T-helper 2 cell (primary cell): ENCODE data around the gene SLCO3A1.

Source experiments
- DNase-seq, 5 experiments: peaks; one replicate each; pipeline versions ENCODE4 v3.0.0 to v3.0.0-alpha.2; 2012 to 2022

Gene SLCO3A1

DNA sequence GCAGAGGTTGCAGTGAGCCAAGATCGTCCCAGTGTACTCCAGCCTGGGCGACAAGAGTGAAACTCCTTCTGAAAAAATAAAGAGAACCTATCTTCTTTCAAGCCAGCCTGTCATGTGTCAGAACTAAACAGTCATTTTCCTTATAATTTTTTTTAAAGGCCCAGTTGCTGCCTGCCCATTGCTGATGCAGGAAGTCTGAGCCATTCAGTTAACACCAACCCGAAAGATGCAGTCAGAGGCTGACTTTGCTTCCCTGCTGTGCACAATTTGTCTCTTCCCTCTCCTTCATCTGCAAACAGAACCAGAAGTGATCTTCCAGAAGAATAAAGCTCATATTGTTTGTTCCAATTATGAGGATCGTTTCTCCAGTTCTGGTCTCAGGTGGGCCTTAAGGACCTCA lies 220.6 kb downstream of the SLCO3A1 start:
- DNase-seq, result no peak

DNA sequence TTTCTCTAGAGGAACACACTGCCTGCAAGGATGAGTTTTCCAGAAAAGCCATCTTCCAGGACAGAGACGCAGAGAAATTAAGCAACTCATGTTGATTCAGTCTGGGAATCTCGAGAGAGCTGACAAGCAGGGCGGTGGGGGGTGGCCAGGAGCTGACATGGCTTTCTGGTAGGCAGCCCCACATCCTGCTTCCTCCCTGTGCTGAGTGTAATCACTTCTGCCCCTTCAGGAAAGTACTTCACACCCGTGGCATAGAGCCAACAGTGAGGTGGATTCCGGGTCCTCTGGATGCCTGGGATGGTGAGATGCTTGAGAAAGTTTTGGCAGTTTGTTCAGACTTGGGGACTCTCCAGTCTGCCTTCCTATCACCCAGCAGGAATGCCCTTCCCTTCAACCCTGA lies 221.1 kb downstream of the SLCO3A1 start:
- peak in 1 of 5 experiments; percentile 19 for DNase-seq

DNA sequence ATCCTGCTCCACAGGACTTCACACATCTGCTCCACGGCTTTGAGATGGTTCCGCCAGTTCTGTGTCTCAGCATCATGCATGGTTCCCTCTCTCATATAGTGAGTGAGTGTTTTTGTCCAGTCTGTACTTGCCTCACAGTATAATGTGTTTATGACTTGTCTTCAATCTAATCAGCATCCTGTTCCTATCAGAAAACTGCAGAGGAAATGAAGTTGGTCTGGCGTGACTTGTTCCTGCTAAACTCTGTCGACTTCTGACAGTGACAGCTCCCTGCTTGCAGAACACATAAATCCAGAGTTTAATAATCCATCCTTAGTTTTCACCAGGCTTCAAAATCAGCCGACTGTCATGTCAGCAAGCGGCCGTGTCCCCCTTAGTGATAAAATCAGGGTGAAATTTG lies 222.3 kb downstream of the SLCO3A1 start:
- DNase-seq, result peak in 1 of 5 experiments; percentile 65

DNA sequence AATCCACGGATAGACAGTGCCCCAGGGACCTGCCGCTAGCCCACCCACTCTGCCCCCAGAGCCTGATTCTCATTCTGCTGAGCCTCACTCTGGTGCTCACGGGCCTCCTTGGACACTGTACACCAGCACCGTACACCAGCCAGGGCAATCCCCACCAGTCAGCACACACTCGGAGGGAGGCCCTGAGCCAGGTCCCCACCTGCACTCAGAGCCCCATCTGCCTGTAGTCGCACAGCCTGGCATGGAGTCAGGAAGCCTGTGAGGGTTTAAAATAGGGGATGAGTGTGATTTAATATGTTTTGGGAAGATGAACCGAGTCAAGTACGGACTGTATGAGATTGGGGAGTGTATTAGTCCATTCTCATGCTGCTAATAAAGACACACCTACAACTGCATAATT lies 223.0 kb downstream of the SLCO3A1 start:
- no peak for DNase-seq

DNA sequence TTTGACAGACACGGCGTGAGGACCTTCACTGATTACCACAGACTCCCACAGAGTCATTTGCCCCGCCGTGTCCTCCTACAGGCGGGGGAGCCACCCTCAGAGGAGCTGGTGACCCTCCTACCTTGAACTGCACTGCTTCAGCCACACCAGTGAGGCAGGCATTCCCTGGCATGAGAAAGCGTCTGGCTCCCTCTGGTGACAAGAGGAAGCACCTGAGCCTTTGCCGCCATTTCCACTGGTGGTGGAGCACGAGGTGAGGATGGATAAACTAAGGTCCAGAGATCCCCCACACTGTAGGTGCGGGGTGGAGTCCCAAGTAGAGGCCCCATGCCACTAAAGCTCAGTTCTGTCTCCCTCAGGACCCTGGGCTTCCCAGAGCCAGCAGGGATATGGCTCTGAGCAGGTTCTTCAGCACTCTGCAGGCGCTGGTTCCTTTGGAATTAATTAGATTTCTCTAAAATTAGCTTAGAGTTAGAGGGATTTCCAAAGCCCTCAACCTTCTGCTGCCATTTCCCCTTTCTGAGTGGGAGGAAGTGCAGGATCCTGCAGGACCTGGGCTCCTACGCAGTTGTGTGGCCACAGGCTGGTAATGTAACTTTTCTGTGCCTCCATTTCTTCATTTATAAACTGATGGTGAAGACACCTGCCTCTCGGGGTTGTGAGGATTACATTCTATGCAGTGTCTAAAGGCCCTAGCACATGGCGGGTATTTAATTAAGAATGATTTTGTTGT lies 224.0 kb downstream of the SLCO3A1 start:
- DNase-seq, result peak in 3 of 5 experiments; percentile 26 to 64 (median 60)

DNA sequence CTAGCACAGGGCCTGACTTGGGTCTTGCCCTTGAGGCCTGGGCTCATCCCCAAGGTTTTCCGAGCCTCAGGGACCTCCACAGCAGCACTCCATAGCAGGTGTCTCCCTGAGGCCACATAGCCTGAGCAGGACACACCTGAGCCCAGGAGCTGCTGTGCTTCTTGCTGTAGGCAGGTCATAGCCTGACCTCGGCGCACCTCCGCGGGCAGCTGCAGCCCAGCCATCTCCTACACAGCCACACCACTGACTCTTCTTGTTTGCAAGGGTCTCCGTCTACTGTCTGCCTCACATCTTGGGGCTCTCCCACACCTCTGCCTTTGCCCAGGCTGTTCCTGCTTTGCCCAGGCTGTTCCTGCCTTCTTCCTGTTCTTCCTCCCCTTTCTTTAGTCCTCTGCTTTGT lies 224.8 kb downstream of the SLCO3A1 start:
- DNase-seq, result no peak

DNA sequence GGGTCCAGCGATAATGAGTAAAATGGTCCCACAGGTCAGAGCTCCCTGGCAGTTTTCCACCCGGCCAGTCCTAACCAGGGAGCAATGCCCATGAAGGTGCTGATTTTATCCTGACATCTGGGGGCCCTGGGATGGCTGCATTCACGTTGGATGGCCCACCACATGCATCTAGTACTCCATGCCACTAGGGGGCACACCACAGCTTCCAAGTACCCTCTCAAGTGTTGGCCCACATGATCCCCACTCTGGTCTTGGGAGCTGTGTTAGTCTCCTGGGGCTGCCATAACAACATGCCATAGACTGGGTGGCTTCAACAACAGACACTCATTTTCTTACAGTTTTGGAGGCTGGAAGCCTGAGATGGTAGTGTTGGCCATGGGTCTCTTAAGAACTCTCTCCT lies 225.5 kb downstream of the SLCO3A1 start:
- peak in 1 of 5 experiments; percentile 38 for DNase-seq

DNA sequence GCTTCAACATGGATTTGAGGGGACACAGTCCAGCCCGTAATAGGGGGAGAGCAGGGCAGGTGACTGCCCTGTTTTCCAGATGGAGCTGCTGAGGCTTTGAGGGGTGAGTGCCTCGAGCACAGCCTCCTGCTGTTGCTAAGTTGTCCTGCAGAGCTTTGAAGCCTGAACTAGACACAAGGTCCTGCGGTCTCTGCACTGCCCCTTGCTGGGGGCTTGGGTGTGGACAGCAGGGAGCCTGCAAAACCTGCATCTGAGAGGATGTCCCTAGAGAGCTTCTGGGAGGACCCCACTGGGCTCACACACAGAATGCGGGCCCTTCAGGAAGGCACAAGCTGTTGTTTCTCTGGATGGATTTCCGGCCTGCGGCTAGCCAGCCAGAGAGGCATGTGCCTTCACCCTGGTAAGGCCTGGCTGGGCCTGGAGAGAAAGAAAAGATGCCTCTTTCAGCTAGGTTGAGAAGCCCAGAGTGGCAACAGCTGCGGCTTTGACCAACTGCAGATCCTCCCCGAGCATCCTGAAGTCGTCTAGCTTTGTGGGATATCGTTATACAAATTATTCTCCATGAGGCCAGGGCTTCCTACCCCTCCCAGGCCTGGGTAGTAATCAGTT lies 226.2 kb downstream of the SLCO3A1 start:
- no peak for DNase-seq

DNA sequence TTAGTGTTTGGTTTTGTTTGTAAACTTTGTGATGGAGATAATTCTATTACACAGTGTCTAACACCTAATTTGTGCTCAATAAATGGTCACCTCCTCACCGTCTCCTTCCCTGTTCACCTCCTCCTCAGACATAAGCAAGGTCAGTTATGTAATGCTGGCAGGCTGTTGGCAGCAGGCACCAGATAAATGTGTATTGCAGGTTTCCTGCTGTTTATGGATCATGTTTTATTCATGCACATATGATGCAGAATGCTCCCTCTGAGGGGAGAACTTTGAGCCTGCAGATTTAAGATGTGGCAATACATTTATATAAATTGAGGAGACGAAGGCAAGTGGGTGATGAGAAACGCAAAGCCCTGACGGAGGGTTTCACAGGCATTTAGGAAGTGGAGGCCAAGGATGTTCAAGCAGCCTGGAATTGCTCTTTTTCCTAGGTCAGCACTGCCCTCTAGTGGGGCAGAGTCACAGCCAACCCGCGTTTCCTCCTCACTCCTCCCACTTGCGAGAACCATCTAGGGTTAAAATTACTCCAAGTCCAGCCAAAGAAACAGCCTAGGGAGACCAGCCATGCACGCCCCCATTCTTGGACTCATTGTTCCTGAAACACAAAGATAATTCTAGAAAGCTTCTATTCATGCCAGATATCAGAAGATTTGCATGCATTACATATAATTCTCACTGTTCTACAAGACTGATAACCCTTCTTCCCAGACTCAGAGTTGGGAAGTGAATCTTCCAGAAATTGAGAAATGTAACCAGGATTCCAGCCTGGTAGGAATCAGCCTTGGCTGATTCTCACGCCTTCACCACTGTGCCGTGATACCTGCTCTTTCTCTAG lies 228.7 kb downstream of the SLCO3A1 start:
- DNase-seq, result peak in 3 of 5 experiments; percentile 10 to 53 (median 27)

DNA sequence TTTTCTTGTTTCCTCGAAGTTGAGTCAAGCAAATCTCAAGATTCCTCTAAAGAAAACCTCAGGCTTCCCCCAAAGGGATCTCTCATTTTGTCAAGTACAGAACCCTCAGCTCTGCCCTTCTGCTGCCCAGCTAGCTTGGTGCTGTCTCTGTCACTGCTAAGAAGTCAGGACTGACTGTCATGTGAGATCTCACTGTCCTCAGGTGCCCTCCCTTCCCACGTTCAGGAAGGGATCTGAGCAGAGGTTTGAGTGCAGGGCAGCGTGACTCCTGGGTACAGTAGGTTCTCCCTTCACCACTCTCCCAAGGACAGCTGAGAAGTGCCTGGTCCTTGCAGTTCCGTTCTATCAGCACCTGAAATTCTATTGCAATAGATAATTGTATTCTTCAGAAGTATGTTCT lies 229.7 kb downstream of the SLCO3A1 start:
- no peak for DNase-seq

DNA sequence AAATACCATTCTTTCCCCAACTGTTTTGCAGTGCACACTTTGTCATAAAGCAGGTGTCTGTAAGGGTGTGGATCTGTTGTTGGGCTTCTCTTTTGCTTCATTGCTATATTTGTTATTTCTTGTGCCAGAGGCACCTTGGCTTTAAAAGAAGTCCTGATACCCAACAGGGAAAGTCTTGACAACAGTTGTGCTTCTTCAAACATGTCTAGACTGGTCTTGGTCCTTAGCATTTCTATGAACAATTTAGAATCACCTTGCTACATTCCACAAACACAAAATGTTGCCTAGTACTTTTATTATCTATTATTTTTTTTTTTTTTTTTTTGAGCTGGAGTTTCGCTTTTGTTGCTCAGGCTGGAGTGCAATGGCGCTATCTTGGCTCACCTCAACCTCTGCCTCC lies 233.7 kb downstream of the SLCO3A1 start:
- no peak for DNase-seq

DNA sequence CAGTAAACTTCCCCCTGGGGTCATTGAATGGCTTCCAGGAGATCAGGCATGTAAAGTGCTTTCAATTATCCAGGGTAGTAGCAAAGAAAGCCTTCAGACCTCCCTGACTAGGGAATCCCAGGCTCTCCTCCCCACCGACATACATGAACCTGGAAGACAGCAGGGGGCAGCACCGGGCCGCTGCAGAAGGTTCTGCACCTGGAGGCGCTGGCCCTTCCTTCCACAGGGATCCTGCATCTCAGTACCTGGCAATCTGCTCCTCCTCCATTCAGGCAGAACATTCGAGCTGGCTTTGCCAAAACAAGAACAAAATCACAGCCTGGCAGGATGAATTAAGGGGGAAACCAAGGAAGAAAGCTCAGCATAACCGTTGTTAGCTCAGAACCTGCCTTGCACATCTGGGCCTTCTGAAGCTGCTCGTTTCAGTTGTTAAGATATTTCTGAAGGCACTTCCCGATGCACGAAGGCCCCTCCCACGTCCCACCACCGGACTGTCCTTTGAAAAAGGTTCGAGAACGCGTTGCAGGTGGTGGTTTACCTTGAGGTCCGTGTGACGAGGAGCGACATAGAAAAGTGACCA lies 237.7 kb downstream of the SLCO3A1 start:
- no peak for DNase-seq

DNA sequence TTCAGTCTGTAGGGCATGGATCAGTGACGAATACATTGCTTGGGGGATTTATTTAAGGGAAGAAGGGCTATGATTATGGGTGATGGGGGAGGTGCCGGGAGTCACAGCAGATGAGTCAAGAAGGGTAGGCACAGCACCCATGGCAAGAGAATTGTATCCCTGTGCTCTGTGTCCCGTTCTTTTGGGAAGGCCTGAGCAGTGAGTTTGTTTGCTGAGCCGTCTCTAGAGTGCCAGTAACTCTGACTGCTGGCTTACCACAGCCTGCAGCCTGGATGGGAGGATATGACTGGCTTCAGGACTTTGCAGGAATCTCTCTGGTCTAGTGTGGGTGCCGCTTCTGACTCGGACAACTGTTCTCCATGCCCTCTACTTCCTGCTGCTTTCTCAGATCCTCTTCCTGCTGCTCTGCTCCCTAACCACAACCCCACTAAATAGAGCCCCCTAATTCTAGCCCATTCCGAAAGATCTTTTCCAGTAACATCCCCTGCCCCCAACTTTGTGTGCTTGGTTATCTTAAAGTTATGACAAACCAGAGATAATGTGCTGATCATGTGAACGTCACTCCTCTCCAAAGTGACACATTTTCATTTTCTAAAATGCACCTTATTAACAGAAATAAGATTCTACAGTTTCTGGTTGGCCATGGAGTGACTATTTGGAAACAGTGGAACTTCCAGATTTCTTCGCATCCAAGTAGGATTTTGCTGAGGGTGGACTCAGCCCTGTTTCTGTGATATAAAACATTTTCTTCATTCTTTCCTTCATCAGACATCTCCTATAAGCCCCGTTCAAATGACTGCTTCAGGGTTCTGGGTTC lies 239.0 kb downstream of the SLCO3A1 start:
- DNase-seq, result no peak

DNA sequence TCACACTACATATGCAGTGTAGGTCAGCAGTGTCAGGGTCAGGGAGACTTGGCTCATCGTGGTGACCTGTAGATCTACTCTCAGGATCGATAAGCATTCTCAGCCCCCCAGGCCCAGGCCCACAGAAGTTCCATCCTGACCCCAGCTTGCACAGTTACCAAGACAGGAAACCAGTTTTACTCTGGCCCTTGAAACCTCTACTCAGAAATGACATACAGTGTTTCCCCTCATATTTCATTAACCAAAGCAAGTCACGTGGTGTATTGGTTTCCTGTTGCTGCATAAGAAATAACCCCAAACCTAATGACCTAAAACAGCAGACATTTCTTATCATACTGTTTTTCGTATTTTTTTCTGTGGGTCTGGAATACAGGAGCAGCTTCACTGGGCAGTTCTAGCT lies 242.2 kb downstream of the SLCO3A1 start:
- DNase-seq, result peak in 2 of 5 experiments; percentile 40 to 86

DNA sequence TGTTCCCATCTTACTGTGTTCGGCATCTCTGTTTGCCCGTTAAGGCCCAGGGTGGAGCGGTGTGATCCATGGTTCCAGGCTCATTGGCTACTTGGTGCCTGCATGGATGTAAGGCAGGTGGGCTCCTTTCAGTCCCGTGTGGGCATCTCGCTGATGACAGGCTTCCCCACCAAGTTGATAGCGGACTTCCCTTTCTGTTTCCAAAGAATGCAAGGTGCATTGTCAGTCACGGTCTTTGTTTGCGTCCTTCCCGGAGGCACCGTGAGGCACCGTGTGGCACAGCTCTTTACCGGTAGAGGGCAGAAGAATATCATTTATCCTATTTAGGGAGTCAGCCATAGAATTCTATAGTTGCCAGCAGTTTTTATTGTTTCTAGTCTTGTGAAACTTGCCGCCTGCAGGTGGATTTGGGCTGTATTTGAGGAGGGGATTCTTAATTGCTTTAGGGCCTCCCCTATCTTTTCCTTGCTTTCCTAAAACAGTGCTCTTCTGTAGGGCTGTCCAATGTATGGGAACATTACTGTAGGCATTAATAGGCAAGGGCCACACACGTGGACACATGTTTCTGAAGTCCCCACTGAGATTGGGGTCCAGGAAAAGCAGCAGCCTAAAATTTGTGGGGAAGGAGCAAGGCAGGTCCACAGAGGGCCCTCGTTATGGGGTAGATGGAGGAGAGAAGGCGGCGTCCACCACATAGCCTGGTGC lies 244.1 kb downstream of the SLCO3A1 start:
- peak in 4 of 5 experiments; percentile 8 to 57 (median 19) for DNase-seq

DNA sequence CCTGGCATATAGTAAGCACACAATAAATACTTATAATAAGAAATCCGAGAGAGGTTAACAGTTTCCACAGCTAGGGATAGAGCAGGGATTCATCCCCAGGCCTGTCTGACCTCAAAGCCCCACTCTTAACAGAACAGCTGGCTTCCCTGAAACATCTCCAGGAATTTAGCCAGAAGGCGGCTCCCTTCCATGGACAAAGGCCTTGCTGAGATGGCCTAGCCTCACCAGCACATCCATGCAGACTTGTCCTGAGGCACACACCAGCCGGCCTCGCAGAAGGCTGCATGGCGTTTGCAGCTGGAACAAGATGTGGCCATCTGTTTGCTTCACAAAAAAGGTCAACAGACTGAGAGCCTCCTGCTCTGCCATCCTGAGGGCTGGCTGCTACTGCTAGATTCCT lies 245.4 kb downstream of the SLCO3A1 start:
- DNase-seq, result no peak

DNA sequence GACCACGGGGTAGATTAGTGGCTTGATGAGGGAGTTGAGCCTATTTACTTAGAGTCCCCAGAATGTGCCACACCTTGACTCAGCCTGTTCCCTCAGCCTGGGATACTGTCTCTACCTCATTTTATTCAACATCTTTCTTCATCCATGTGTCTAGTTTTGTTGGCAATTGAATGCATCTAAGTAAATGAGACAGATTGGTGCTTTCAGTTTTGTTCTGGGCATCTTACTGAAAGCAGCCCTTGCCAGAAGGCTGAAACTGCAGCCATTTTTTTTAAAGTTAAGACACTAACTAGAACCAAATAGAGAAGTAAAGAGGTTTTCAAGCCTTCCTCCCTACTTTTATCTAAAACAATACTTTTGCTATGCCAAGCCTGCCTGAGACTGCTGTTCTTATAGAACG lies 246.8 kb downstream of the SLCO3A1 start:
- no peak for DNase-seq

DNA sequence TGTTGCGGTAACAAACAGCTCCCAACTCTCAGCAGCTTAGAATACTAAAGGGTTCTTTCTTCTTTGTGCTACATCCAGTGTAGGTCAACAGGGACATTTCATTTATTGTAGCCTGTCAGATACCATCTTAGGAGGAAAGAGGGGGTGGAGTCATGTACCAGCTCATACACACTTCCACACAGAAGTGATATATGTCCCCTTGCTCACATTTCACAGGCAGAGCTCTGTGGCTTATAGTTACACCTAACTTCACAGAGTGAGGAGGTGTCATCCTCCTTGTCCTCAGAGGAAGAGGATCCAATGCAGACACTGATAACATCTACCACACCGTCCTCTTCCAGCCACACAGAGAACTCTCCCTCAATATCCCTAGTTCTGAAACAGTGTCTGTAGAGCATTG lies 247.2 kb downstream of the SLCO3A1 start:
- DNase-seq, result no peak

DNA sequence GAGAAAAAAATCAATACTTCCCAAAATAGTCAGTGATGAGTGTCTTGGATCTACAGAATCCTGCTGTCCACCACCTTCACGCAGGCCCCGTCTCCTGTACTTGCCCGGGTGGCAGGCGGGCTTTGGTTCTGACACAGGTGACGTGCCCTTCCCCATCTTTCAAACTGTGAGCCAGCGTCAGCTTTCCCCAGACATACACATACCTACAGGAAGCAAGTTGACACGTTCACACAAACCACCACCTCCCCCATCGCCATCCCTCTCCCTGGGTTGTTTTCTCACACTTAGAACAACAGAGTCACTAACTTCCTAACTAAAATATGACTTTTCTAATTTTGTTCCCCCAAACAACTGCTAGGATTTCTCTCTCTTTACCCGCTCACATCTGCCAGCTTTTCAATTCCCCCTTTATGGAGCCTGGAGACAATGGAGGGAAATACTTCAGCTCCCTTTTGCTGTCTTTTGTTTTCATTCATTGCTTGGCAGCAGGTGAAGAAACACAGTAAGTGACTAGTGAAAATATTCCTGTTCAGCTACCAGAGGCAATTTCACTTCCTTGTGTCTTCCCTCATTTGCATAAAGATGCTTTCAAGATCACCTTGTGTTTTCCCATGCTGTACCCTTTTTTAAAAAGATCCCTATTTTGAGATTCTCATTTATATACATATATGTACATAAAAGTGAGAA lies 248.3 kb downstream of the SLCO3A1 start:
- peak in 2 of 5 experiments; percentile 11 to 28 for DNase-seq

DNA sequence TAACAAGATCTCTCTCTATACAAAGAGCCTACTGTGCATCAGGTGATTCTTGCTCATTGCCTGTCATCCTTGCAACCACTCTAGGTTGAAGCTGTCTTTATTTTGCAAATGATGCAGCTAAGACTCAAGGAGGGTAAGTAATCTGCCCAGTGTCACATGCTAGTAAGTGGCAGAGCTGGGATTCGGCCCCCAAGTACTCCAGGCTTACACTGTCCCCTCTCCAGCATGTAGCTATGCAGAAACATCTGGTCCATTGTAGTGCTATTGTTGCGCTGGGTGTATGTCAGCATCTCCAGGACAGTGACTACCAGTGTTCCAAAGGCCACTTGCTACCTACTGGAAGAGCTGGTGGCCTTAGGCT lies 248.9 kb downstream of the SLCO3A1 start:
- no peak for DNase-seq

DNA sequence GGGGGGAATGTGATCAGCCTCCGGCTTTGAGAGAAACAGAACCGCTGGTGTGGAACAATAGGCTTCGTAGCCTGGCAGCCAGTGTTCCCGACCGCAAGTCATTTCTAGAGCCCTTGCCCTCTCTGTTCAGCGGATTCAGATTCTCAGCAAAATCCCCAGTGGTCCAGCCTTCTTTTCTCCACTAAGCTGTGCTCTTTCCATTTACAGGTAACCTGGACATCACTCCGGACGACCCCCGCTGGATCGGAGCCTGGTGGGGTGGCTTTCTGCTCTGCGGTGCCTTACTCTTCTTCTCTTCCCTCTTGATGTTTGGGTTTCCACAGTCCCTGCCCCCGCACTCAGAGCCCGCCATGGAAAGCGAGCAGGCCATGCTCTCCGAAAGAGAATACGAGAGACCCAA lies 250.6 kb downstream of the SLCO3A1 start:
- no peak for DNase-seq
